HG03025 (cell line): ENCODE data around the gene PRKAG2.

ENCODE experiments used
- ATAC-seq: cut with Tn5 transposase; IDR thresholded peaks from one replicate; pipeline ENCODE4 v1.9.1; 2021; ENCODE audit warnings: mild to moderate bottlenecking, moderate library complexity; ENCODE audit not compliant: unreplicated experiment, low FRiP score

Gene PRKAG2

GRCh38 chr7:151517601-151518104 is 359.3 kb downstream of the PRKAG2 start:
- ATAC-seq, result no peak

- no peak for ATAC-seq
Observed at GRCh38 chr7:151515276-151515565, 361.7 kb downstream of the PRKAG2 start.

- ATAC-seq, result no peak
Observed at GRCh38 chr7:151514461-151515275, 362.2 kb downstream of the PRKAG2 start.

GRCh38 chr7:151513133-151513532 is 363.8 kb downstream of the PRKAG2 start:
- ATAC-seq, result no peak

GRCh38 chr7:151512353-151512752 is 364.6 kb downstream of the PRKAG2 start:
- ATAC-seq, result no peak

GRCh38 chr7:151511946-151512345 is 365.0 kb downstream of the PRKAG2 start:
- no peak for ATAC-seq

GRCh38 chr7:151511270-151511669 is 365.6 kb downstream of the PRKAG2 start:
- ATAC-seq, result no peak

GRCh38 chr7:151509670-151510333 is 367.1 kb downstream of the PRKAG2 start:
- ATAC-seq, result no peak

- ATAC-seq, result no peak
Observed at GRCh38 chr7:151508991-151509390, 367.9 kb downstream of the PRKAG2 start.

GRCh38 chr7:151507806-151508205 is 369.1 kb downstream of the PRKAG2 start:
- ATAC-seq, result no peak

- no peak for ATAC-seq
Observed at GRCh38 chr7:151506901-151507382, 370.0 kb downstream of the PRKAG2 start.
